GM19452 (cell line): ENCODE measurements around the gene SH2D4B.

Experiments used
- ATAC-seq: cut with Tn5 transposase; IDR thresholded peaks from one replicate; pipeline ENCODE4 v1.9.1; 2021; ENCODE audit not compliant: unreplicated experiment

SH2D4B gene

DNA sequence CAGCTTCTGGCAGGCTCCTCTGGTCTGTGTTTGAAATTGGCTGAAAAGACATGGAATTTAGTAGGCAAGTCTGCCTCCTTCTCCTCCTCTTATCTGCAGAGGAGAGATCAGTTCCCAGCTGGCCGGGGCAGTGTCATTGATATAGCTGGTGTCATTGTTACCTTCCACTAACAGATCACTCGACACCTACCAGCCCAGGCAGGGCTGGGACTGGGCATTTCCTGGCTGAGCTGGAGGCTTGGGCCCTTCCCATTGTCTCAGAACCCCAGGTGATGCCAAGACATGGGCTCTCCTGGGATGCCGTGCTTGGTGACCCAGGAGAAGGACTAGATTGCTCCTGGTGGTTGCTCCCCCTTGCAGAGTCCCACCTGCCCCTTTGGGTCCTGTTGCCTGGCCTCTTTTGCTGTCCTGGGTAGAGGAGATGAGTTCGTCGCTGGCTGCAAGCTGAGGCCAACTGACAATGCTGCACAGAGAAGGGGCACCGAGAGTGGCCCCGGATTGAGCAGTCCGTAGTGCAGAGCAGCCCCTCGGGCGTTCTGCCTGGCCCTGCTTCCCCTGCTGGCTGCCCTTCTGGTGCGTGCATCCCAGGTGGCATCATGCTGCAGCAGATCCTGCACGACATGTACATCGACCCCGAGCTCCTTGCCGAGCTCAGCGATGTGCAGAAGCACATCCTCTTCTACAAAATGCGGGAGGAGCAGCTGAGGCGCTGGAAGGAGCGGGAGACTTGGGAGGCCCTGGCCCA is at the start of gene SH2D4B:
Gene SH2D4B (plus strand): TSS at position 167 of the 745 bp plus-strand sequence. CDS start 430 bp downstream, at position 597.
- no peak for ATAC-seq

- ATAC-seq: no peak
These were observed 49.1 kb upstream of the SH2D4B start for GRCh38 chr10:80488539-80489066.

DNA sequence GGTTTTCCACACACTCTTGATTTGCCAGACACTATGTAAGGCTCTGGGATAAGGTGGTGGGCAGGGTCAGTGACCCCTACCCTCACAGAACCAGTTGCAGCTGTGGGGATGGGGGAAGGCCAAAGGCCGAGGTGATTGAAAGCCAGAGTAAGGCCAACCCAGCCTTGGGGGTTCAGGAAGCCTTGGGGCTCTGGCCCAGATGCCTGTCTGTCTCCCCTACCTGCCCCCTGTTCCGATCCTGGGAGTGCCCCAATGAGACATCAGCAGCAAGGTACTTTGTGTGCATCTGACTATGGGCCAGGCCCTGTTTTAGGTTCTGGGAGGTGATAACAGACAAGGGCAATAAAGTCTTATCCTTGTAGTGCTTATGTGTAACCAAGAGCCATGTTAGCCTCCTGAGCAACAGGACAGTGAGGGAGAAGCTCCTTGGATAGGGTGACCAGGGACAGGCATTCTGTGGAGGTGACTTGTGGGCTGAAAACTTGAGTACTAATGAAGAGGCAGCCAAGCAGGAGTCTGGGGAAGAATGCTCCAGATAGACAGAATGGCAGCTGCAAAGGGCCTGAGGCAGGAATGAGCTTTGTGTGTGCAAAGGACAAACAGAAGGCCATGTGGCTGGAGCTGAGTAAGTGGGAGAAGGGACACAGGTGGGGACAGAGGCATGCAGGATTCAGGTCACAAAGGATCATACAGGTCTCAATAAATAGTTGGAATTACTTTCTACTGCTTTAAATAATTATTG is 48.2 kb upstream of the SH2D4B start:
- ATAC-seq: no peak

- no peak for ATAC-seq
These were observed 46.2 kb upstream of the SH2D4B start for GRCh38 chr10:80491251-80492102.

- ATAC-seq: peak; percentile 30
These were observed 44.7 kb upstream of the SH2D4B start for GRCh38 chr10:80492848-80493521.

GRCh38 chr10:80493522-80494051 is 44.1 kb upstream of the SH2D4B start:
- ATAC-seq: peak; percentile 55

DNA sequence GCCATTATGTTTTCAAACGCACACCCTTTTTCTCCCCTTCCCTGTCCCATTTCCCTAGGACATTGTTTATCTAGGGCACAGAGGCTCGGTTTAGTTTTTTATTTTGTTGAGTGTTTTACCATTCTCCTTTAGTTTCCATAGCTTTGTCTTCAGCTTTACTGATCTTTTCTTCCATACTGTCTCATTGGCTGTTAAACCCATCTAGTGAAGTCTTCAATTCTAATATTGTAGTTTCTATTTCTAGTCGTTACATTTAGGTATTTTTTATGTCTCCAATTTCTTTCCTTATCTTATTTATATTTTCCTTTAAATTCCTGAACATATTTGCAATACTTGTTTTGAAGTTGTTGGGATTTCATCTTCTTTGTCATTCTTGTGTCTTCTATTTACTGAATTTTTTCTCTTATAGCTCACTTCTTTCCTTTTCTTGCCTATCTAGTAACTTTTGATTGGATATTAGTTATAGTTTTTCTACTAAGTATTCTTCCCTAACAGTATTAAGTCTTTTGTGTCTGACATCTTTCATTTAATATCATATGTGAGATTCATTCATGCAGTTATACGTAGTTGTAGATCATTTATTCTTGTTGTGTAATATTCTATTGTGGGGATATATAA is 41.0 kb upstream of the SH2D4B start:
- no peak for ATAC-seq

GRCh38 chr10:80497187-80498077 is 40.3 kb upstream of the SH2D4B start:
- no peak for ATAC-seq

GRCh38 chr10:80498078-80498832 is 39.4 kb upstream of the SH2D4B start:
- ATAC-seq: no peak

GRCh38 chr10:80498833-80499741 is 38.6 kb upstream of the SH2D4B start:
- ATAC-seq: no peak

GRCh38 chr10:80500572-80501380 is 36.9 kb upstream of the SH2D4B start:
- peak; percentile 60 for ATAC-seq

- no peak for ATAC-seq
These were observed 36.3 kb upstream of the SH2D4B start for GRCh38 chr10:80501381-80501912.

DNA sequence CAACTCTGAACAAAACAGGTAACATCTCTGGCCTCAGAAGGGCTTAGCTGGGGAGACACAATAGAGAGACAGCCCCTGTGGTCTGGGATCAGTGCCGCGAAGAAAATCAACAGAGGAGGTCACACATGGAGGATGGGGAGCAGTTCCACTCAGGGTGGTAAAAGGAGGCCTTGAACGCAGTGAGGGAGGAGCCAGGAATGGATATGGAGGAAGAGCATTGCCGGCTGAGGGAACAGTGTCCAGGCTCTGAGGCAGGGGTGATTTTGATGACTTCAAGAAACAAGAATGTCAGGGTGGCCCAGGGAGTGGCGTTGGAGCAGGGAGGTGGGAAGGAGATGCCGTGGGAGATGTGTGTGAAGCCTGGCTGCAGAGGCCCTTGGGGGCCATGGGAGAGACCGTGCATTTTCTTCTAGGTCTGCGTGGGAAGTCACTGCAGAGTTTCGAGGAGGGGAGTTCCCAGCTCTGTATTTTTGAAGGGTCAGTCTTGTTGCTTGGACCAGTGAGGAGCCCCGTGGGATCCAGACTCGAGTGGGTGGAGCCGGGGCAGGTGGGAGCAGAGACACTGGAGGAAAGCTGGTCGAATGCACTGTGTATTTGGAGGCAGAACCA is 35.7 kb upstream of the SH2D4B start:
- no peak for ATAC-seq

- no peak for ATAC-seq
These were observed 34.8 kb upstream of the SH2D4B start for GRCh38 chr10:80502621-80503583.
